Measurements from ENCODE around the gene PCED1B.

PCED1B gene

DNA sequence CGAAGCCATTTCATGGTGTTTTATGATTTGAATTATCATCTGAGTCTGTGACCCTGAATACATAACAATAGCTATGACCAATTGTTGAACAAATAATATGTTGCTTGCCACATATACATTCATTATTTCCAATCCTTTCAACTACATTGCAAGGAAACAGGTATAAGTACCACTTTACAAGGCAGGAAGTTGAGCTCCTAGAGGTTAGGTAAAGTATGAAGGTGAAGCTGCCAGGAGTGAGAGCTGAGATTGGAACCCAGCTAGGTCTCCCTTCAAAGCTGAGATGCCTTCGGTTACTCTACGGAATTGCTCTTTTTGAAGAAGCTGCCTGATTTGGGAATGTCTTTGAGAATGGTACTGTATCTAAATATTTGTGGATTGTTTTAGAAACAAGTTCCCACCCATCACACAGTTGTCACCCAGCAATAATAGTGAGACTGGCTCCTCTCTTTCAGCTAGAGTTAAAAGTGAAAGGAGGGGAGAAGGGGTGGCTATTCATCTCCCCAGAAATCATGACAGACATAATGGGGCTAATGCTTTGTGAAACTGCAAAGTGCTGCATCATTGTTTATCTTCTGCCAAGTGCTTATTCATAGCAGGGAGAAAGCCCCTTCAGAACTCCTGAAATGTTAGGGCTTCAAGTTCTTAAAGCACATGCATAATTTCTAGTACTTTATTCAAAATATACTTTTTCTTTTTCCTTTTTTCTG lies 76.2 kb downstream of the PCED1B start:
- Histone ChIP-seq H3K9me3 (ENCODE audit: control insufficient read depth, insufficient read depth, low read depth, low read length) (no peaks in the 10 kb centered on the region), H3K4me3 (ENCODE audit: low read depth, low read length) (no peak overlapping the region), H3K27ac (ENCODE audit: extremely low read depth, low read depth, low read length) (no peak overlapping the region), H3K36me3 (ENCODE audit: control insufficient read depth in 2 of 2, insufficient read depth in 1 of 2, low read length in 2 of 2) (no peaks in the 10 kb centered on the region), H3K4me1 (ENCODE audit: control insufficient read depth, insufficient read depth, low read length) (no peaks in the 10 kb centered on the region)
- ChIA-PET CTCF (no interaction called here), POLR2A (no interaction called here)
- no peak for TF ChIP-seq ZNF426 (tag by site-specific recombination; IDR thresholded peaks at IDR 0.05)
- TF ChIP-seq, protein P1, sequence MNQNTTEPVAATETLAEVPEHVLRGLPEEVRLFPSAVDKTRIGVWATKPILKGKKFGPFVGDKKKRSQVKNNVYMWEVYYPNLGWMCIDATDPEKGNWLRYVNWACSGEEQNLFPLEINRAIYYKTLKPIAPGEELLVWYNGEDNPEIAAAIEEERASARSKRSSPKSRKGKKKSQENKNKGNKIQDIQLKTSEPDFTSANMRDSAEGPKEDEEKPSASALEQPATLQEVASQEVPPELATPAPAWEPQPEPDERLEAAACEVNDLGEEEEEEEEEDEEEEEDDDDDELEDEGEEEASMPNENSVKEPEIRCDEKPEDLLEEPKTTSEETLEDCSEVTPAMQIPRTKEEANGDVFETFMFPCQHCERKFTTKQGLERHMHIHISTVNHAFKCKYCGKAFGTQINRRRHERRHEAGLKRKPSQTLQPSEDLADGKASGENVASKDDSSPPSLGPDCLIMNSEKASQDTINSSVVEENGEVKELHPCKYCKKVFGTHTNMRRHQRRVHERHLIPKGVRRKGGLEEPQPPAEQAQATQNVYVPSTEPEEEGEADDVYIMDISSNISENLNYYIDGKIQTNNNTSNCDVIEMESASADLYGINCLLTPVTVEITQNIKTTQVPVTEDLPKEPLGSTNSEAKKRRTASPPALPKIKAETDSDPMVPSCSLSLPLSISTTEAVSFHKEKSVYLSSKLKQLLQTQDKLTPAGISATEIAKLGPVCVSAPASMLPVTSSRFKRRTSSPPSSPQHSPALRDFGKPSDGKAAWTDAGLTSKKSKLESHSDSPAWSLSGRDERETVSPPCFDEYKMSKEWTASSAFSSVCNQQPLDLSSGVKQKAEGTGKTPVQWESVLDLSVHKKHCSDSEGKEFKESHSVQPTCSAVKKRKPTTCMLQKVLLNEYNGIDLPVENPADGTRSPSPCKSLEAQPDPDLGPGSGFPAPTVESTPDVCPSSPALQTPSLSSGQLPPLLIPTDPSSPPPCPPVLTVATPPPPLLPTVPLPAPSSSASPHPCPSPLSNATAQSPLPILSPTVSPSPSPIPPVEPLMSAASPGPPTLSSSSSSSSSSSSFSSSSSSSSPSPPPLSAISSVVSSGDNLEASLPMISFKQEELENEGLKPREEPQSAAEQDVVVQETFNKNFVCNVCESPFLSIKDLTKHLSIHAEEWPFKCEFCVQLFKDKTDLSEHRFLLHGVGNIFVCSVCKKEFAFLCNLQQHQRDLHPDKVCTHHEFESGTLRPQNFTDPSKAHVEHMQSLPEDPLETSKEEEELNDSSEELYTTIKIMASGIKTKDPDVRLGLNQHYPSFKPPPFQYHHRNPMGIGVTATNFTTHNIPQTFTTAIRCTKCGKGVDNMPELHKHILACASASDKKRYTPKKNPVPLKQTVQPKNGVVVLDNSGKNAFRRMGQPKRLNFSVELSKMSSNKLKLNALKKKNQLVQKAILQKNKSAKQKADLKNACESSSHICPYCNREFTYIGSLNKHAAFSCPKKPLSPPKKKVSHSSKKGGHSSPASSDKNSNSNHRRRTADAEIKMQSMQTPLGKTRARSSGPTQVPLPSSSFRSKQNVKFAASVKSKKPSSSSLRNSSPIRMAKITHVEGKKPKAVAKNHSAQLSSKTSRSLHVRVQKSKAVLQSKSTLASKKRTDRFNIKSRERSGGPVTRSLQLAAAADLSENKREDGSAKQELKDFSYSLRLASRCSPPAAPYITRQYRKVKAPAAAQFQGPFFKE (tag by site-specific recombination; IDR thresholded peaks at IDR 0.05; ENCODE audit: borderline replicate concordance) = no peak
- TF ChIP-seq ZNF16 (tag by site-specific recombination; IDR thresholded peaks at IDR 0.05; ENCODE audit: low read depth) = no peak
- no peak for TF ChIP-seq ZNF473 (tag by site-specific recombination; IDR thresholded peaks at IDR 0.05)
- TF ChIP-seq ZNF830 (tag by site-specific recombination; IDR thresholded peaks at IDR 0.05; ENCODE audit: low read depth) = no peak
- no peak for TF ChIP-seq ZFHX2 (tag by site-specific recombination; conservative IDR thresholded peaks at IDR 0.05)
- no peak for TF ChIP-seq KLF7 (tag by site-specific recombination; IDR thresholded peaks at IDR 0.05; ENCODE audit: borderline replicate concordance)

DNA sequence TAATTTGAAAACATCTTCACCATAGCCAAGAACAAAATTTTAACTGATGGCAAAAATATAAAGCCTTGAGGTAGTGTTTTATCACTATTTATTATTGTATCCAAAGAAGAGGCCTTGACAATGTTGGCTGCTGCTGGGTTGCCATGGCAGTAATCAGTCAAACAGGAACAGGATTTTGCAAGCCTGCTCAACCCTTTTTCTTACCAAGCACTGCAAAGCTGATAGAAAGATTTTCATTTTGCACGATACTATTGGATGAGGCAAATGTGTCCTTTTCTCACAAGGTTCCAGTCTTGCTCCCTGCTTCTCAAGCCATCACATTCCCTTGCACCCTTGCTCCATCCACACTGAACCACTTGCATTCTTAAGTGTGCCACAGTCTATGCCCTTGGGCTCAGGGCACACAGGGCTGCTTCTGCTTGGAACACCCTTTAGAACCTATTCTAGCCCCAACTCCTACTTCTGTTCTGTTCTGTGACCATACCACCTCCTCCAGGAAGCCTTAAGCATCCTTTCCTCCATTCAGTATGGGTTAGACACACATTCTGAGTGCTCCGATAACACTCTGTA lies 76.8 kb downstream of the PCED1B start:
- Histone ChIP-seq H3K4me3 (ENCODE audit: low read depth, low read length) (no peak overlapping the region), H3K27ac (ENCODE audit: extremely low read depth, low read depth, low read length) (no peak overlapping the region), H3K9me3 (ENCODE audit: control insufficient read depth, insufficient read depth, low read depth, low read length) (no peaks in the 10 kb centered on the region), H3K36me3 (ENCODE audit: control insufficient read depth in 2 of 2, insufficient read depth in 1 of 2, low read length in 2 of 2) (no peaks in the 10 kb centered on the region), H3K4me1 (ENCODE audit: control insufficient read depth, insufficient read depth, low read length) (no peaks in the 10 kb centered on the region)
- ChIA-PET CTCF (interaction anchor here (0.6 kb wide), 1 partner anchor 85 kb away, joined by 3 read pairs; no protein-coding TSS in a partner anchor), POLR2A (no interaction called here)
- TF ChIP-seq ZIC2 (tag by site-specific recombination; IDR thresholded peaks at IDR 0.05) = no peak
- TF ChIP-seq, protein P2, sequence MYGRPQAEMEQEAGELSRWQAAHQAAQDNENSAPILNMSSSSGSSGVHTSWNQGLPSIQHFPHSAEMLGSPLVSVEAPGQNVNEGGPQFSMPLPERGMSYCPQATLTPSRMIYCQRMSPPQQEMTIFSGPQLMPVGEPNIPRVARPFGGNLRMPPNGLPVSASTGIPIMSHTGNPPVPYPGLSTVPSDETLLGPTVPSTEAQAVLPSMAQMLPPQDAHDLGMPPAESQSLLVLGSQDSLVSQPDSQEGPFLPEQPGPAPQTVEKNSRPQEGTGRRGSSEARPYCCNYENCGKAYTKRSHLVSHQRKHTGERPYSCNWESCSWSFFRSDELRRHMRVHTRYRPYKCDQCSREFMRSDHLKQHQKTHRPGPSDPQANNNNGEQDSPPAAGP (tag by site-specific recombination; IDR thresholded peaks at IDR 0.05) = no peak
- TF ChIP-seq ZNF175 (tag by site-specific recombination; IDR thresholded peaks at IDR 0.05) = no peak
- TF ChIP-seq ZNF433 (tag by site-specific recombination; IDR thresholded peaks at IDR 0.05; ENCODE audit: low read depth) = no peak
- no peak for TF ChIP-seq ZNF140 (tag by site-specific recombination; IDR thresholded peaks at IDR 0.05)
- TF ChIP-seq ZNF416 (tag by site-specific recombination; IDR thresholded peaks at IDR 0.05) = no peak
- TF ChIP-seq WT1 (tag by site-specific recombination; IDR thresholded peaks at IDR 0.05) = no peak
- TF ChIP-seq ZNF560 (tag by site-specific recombination; IDR thresholded peaks at IDR 0.05; ENCODE audit: borderline replicate concordance) = no peak
- TF ChIP-seq ZNF473 (tag by site-specific recombination; IDR thresholded peaks at IDR 0.05) = no peak
- TF ChIP-seq ZSCAN30 (tag by site-specific recombination; IDR thresholded peaks at IDR 0.05) = no peak
- no peak for TF ChIP-seq SALL2 (tag by site-specific recombination; IDR thresholded peaks at IDR 0.05; ENCODE audit: borderline replicate concordance)
- TF ChIP-seq, protein P3, sequence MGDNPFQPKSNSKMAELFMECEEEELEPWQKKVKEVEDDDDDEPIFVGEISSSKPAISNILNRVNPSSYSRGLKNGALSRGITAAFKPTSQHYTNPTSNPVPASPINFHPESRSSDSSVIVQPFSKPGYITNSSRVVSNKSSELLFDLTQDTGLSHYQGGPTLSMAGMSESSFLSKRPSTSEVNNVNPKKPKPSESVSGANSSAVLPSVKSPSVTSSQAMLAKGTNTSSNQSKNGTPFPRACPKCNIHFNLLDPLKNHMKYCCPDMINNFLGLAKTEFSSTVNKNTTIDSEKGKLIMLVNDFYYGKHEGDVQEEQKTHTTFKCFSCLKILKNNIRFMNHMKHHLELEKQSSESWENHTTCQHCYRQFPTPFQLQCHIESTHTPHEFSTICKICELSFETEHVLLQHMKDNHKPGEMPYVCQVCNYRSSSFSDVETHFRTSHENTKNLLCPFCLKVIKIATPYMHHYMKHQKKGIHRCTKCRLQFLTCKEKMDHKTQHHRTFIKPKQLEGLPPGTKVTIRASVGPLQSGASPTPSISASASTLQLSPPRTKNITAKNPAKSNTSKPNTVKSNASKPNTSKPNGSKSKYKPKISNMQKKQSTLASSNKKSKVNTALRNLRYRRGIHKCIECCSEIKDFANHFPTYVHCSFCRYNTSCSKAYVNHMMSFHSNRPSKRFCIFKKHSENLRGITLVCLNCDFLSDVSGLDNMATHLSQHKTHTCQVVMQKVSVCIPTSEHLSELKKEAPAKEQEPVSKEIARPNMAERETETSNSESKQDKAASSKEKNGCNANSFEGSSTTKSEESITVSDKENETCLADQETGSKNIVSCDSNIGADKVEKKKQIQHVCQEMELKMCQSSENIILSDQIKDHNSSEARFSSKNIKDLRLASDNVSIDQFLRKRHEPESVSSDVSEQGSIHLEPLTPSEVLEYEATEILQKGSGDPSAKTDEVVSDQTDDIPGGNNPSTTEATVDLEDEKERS (tag by site-specific recombination; IDR thresholded peaks at IDR 0.05) = no peak
- TF ChIP-seq, protein P4, sequence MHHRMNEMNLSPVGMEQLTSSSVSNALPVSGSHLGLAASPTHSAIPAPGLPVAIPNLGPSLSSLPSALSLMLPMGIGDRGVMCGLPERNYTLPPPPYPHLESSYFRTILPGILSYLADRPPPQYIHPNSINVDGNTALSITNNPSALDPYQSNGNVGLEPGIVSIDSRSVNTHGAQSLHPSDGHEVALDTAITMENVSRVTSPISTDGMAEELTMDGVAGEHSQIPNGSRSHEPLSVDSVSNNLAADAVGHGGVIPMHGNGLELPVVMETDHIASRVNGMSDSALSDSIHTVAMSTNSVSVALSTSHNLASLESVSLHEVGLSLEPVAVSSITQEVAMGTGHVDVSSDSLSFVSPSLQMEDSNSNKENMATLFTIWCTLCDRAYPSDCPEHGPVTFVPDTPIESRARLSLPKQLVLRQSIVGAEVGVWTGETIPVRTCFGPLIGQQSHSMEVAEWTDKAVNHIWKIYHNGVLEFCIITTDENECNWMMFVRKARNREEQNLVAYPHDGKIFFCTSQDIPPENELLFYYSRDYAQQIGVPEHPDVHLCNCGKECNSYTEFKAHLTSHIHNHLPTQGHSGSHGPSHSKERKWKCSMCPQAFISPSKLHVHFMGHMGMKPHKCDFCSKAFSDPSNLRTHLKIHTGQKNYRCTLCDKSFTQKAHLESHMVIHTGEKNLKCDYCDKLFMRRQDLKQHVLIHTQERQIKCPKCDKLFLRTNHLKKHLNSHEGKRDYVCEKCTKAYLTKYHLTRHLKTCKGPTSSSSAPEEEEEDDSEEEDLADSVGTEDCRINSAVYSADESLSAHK (tag by site-specific recombination; IDR thresholded peaks at IDR 0.05) = no peak
- TF ChIP-seq ZNF121 (tag by site-specific recombination; IDR thresholded peaks at IDR 0.05) = no peak
- no peak for TF ChIP-seq ZNF596 (tag by site-specific recombination; IDR thresholded peaks at IDR 0.05)
- no peak for TF ChIP-seq EGR2 (tag by site-specific recombination; IDR thresholded peaks at IDR 0.05; ENCODE audit: low read depth)

Measured in HEK293 (cell line).